Kidney (tissue), 14 donors: Measurements from ENCODE around the gene NATD1. TPM values are rescaled to one million over a fixed set of nuclear protein-coding genes. Genes with fewer than 3 reads are reported as not detected.

ENCODE experiments used
- DNase-seq, 5 donors: peaks; one replicate each; pipeline ENCODE4 v3.0.0-alpha.2; 2013 to 2020
- FAIRE-seq: peaks from 2 replicates; lab custom pipeline; 2012; peaks lifted over from hg19 to GRCh38; lab: Jason Lieb, UNC
- H3K27ac ChIP-seq, 2 donors: one replicate each; pipeline ENCODE4 v1.7.0; 2013; ENCODE audit warnings: low read depth in 2 of 2, low read length in 2 of 2, inconsistent platforms in 1 of 2
- H3K27me3 ChIP-seq: one replicate; pipeline ENCODE4 v1.7.1; 2013; ENCODE audit warnings: low read length, inconsistent platforms; ENCODE audit not compliant: control insufficient read depth, insufficient read depth
- H3K36me3 ChIP-seq, 3 donors: one replicate each; pipeline versions ENCODE4 v1.7.0 to v1.7.1; 2013; ENCODE audit warnings: low read length in 3 of 3, control low read depth in 1 of 3, inconsistent platforms in 1 of 3; ENCODE audit not compliant: insufficient read depth in 3 of 3, control insufficient read depth in 2 of 3
- H3K4me1 ChIP-seq, 3 donors: one replicate each; pipeline versions ENCODE4 v1.7.0 to v1.7.1; 2013; ENCODE audit warnings: low read length in 3 of 3, inconsistent platforms in 1 of 3, low read depth in 1 of 3; ENCODE audit not compliant: control insufficient read depth in 2 of 3, insufficient read depth in 2 of 3
- H3K4me3 ChIP-seq, 3 donors: one replicate each; pipeline versions ENCODE4 v1.7.0 to v1.8.1; 2013; ENCODE audit warnings: low read length in 3 of 3, control low read depth in 1 of 3, inconsistent platforms in 1 of 3
- H3K9ac ChIP-seq, 3 donors: one replicate each; pipeline versions ENCODE4 v1.7.0 to v1.7.1; 2013; ENCODE audit warnings: low read length in 3 of 3, control low read depth in 1 of 3, inconsistent platforms in 1 of 3
- H3K9me3 ChIP-seq, 3 donors: one replicate each; pipeline versions ENCODE4 v1.7.0 to v1.7.1; 2013; ENCODE audit warnings: low read length in 3 of 3, control low read depth in 1 of 3, inconsistent platforms in 1 of 3; ENCODE audit not compliant: control insufficient read depth in 2 of 3, insufficient read depth in 1 of 3
- CTCF ChIP-seq: IDR thresholded peaks from 3 replicates; pipeline ENCODE4 v1.5.1; 2012; ENCODE audit warnings: mild to moderate bottlenecking, moderate library complexity, borderline replicate concordance; ENCODE audit not compliant: insufficient read depth; ENCODE audit errors: extremely low read depth
- intact Hi-C: fragments of 100-400 bp; cut with DNase I; formaldehyde crosslinking; loops from one replicate; pipeline ENCODE4 v1.11.1; 2022
- polyA plus RNA-seq: library from polyadenylated mRNA; stranded (reverse); fragments of 350-450 nt; fragmentation: Illumina TruSeq; extraction: RNeasy Lipid Tissue Mini Kit (QIAGEN cat#74804); gene quantifications from one replicate; pipeline ENCODE4 v1.2.3, GENCODE V29; 2014; ENCODE audit warnings: low read depth, low replicate concordance; ENCODE audit not compliant: insufficient read depth
- total RNA-seq: library from RNA; stranded (reverse); fragmentation: NEBNext Ultra II Directional; extraction: Animal tissue kit (Norgen Biotek cat#: 25700); gene quantifications from one replicate; pipeline ENCODE4 v1.2.1, GENCODE V29; 2021
- donor health status: control.
- donor health status: control.
- donor health status: control.
- donor health status: control.
- donor health status: control.
- donor health status: DM: yes; HTN: yes; CAD: no.
- donor health status: Normal renal cell carcinoma (clear cell type).

The NATD1 gene
- total and polyA plus RNA-seq, 2 donors from 2014 or later: 5.0 to 14.2 TPM

GRCh38 chr17:21288571-21289017, 35.4 kb upstream of the NATD1 start:
- H3K4me3 ChIP-seq: peak overlapping the region in 2 of 3 donors; percentile 44 to 45
- intact Hi-C loops: no loop called here
- FAIRE-seq (no peak), DNase-seq (no peak)
- no peaks in the 10 kb centered on the region for H3K9me3 ChIP-seq
- no peak for TF ChIP-seq CTCF
- peaks cover 8 to 45% (median 32%) of the 10 kb centered on the region in 3 donors for H3K4me1 ChIP-seq
- H3K36me3 ChIP-seq: no peaks in the 10 kb centered on the region
- H3K9ac ChIP-seq: peak overlapping the region in 2 of 3 donors; percentile 58 to 60
- peak overlapping the region; percentile 95 to 99 for H3K27ac ChIP-seq
- no peaks in the 10 kb centered on the region for H3K27me3 ChIP-seq

- H3K9me3 ChIP-seq: no peaks in the 10 kb centered on the region
- peak overlapping the region in 2 of 3 donors; percentile 58 to 80 for H3K9ac ChIP-seq
- H3K36me3 ChIP-seq: no peaks in the 10 kb centered on the region
- no peaks in the 10 kb centered on the region for H3K27me3 ChIP-seq
- H3K27ac ChIP-seq: peak overlapping the region; percentile 95 to 99
- peak in 3 of 5 donors; percentile 55 to 98 (median 87) for DNase-seq
- intact Hi-C loops: no loop called here
- peak; percentile 87 for FAIRE-seq
- TF ChIP-seq CTCF: no peak
- H3K4me3 ChIP-seq: peak overlapping the region in 2 of 3 donors; percentile 64 to 96
- H3K4me1 ChIP-seq: peaks cover 8 to 45% (median 32%) of the 10 kb centered on the region in 3 donors
Observed at GRCh38 chr17:21287703-21288449, 34.7 kb upstream of the NATD1 start.

GRCh38 chr17:21286909-21287702, 33.9 kb upstream of the NATD1 start:
- no peaks in the 10 kb centered on the region for H3K27me3 ChIP-seq
- peak overlapping the region in 2 of 3 donors; percentile 94 to 96 for H3K4me3 ChIP-seq
- no peaks in the 10 kb centered on the region for H3K9me3 ChIP-seq
- H3K27ac ChIP-seq: peak overlapping the region; percentile 95 to 99
- H3K4me1 ChIP-seq: peaks cover 8 to 45% (median 32%) of the 10 kb centered on the region in 3 donors
- H3K9ac ChIP-seq: peak overlapping the region in 2 of 3 donors; percentile 51 to 80
- no peaks in the 10 kb centered on the region for H3K36me3 ChIP-seq
- intact Hi-C loops: no loop called here
- no peak for TF ChIP-seq CTCF
- DNase-seq: peak in 2 of 5 donors; percentile 37 to 80
- no peak for FAIRE-seq
